ENCODE measurements around the gene EPHA7. TPM values are rescaled to one million over a fixed set of nuclear protein-coding genes. Genes with fewer than 3 reads are reported as not detected.

Gene EPHA7
- total RNA-seq, 4 donors from 2014 or later: 0.04 to 2.4 (median 0.88) TPM

DNA sequence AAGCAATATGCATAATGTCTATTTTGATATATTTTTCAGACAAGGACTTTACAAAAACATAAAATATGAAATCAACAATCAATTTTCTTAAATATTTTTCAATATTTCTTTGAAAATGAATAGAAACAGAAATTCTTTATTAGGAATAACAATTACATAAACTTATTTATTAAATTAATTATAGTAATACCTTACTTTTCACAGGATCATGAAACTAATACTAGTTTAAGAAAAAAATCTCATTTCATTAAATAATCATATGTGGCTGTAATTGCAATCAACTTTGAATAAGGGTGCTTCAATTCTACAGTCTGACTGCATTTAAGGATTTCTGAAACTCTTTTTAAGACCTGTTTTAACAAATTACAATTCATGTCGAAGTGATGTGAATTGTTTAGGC lies 26.6 kb downstream of the EPHA7 start:
- TF ChIP-seq, protein P1, sequence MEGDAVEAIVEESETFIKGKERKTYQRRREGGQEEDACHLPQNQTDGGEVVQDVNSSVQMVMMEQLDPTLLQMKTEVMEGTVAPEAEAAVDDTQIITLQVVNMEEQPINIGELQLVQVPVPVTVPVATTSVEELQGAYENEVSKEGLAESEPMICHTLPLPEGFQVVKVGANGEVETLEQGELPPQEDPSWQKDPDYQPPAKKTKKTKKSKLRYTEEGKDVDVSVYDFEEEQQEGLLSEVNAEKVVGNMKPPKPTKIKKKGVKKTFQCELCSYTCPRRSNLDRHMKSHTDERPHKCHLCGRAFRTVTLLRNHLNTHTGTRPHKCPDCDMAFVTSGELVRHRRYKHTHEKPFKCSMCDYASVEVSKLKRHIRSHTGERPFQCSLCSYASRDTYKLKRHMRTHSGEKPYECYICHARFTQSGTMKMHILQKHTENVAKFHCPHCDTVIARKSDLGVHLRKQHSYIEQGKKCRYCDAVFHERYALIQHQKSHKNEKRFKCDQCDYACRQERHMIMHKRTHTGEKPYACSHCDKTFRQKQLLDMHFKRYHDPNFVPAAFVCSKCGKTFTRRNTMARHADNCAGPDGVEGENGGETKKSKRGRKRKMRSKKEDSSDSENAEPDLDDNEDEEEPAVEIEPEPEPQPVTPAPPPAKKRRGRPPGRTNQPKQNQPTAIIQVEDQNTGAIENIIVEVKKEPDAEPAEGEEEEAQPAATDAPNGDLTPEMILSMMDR (IDR thresholded peaks at IDR 0.05): no peak
- TF ChIP-seq POLR2A (IDR thresholded peaks at IDR 0.05): no peak
- no peak for DNase-seq (ENCODE audit: low spot score in 2 of 2)
- WGBS, 2 donors: 60 to 61% methylated on average over 1 of the region's 1 CpG
- intact Hi-C loops (cut with DNase I; ENCODE audit: low total_unique reads): no loop called here
- no peak overlapping the region for H3K4me3 ChIP-seq (ENCODE audit: low read depth, poor library complexity, severe bottlenecking)

DNA sequence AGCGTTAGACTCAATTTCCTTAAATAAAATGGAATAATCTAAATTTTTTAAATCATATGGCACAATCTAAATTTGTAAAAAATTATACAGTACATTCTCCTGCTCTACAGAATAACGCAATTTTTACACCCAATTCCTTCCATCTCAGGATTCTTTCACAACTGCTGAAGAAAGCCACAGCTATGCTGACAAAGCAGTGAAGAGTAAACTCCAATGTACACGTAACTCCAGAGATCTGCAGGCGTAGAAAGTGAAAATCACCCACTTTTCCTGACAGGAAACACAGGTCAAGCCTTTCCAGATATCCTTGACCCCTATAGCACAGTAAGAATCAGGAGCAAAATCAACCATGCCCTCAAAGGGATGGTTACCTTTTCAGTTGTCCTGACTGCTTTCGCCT lies 27.4 kb downstream of the EPHA7 start:
- intact Hi-C loops (cut with DNase I; ENCODE audit: low total_unique reads): no loop called here
- no peak for DNase-seq (ENCODE audit: low spot score in 2 of 2)
- no peak overlapping the region for H3K4me3 ChIP-seq (ENCODE audit: low read depth, poor library complexity, severe bottlenecking)
- whole genome bisulfite sequencing, 2 donors: 82 to 84% methylated on average over 5 of the region's 5 CpGs
- TF ChIP-seq, protein P1 (IDR thresholded peaks at IDR 0.05): no peak
- no peak for TF ChIP-seq POLR2A (IDR thresholded peaks at IDR 0.05)

DNA sequence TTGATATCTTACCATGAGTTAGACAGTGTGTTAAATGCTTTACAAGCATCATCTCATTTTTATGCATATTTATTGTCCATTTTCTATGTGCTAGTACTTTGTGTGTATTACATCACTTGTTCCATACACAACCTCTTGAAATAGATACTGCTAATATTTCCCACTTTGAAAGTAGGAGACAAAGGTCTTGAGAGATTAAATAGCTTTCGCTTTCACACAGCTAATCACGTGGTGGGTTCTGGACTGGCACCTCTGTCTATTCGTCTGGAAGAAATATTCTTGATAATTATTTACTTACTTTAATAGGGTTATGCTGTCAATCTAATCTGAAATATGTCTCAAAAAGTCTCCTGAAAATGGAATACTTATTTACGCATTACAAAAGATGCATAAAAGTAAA lies 30.2 kb downstream of the EPHA7 start:
- no peak overlapping the region for H3K4me3 ChIP-seq (ENCODE audit: low read depth, poor library complexity, severe bottlenecking)
- DNase-seq (ENCODE audit: low spot score in 2 of 2): no peak
- no peak for TF ChIP-seq POLR2A (IDR thresholded peaks at IDR 0.05)
- TF ChIP-seq, protein P1 (IDR thresholded peaks at IDR 0.05): no peak
- 84 to 85% methylated on average over 4 of the region's 4 CpGs for whole genome bisulfite sequencing, 2 donors
- intact Hi-C loops (cut with DNase I; ENCODE audit: low total_unique reads): no loop called here

DNA sequence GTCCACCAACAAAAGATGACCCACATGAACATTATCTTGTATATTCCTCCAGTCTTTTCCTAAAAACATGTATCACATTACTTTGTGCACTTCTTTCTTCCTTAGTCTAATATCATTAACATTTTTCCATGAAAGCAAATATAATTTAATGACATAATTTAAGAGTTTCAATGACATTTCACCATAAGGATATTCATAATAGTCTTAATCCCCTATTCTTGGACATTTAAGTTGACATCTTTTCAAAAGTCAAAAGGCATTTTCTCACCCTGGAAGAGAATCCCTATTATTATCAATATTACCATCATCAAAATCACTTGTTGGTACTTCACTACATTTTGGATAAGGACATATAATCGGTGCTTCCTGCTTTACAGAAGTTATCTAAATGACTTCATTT lies 31.3 kb downstream of the EPHA7 start:
- intact Hi-C loops (cut with DNase I; ENCODE audit: low total_unique reads): no loop called here
- DNase-seq (ENCODE audit: low spot score in 2 of 2): no peak
- TF ChIP-seq, protein P1 (IDR thresholded peaks at IDR 0.05): no peak
- no peak for TF ChIP-seq POLR2A (IDR thresholded peaks at IDR 0.05)
- WGBS, 2 donors: 85 to 97% methylated on average over 1 of the region's 1 CpG
- no peak overlapping the region for H3K4me3 ChIP-seq (ENCODE audit: low read depth, poor library complexity, severe bottlenecking)

DNA sequence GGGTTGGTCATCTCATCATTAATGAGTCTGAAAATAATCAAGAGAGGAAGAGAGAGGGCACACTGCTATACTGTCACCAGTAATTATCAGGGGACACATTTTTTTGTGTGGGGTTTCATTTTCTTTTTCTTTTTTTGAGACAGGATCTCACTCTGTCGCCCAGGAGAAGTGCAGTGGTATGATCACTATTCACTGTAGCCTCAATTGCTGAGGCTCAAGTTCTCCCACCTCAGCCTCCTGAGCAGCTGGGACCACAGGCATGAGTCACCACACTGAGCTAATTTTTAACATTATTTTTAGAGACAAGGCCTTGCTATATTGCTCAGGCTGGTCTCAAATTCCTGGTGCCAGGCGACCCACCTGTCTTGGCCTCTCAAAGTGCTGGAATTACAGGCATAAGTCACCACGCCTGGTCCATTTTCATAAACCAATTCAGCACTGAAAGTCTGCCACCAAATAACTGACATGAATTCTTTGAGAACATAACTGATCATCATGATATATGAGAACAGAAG lies 43.3 kb downstream of the EPHA7 start:
- no peak for DNase-seq (ENCODE audit: low spot score in 2 of 2)
- WGBS, 2 donors: 84 to 88% methylated on average over 3 of the region's 3 CpGs
- TF ChIP-seq, protein P1 (IDR thresholded peaks at IDR 0.05): no peak
- TF ChIP-seq POLR2A (IDR thresholded peaks at IDR 0.05): no peak
- H3K4me3 ChIP-seq (ENCODE audit: low read depth, poor library complexity, severe bottlenecking): no peak overlapping the region
- intact Hi-C loops (cut with DNase I; ENCODE audit: low total_unique reads): no loop called here

DNA sequence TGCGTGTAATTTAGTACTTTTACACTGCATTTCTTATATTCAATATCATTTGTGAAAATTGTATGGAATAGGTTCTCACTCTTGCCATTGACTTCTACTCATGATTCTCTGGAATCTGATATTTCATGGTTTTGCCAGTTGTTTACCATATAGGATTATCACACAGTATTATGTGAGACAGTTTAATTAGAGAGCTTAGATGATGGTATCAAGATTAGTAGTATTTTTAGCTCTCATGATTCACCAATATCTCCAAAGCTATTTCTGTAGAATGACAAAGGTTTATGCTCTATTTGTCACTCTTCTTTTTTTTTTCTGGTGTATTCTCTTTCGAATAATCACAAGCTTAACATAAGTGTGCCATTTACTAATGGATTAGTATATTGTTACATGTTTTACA lies 45.9 kb downstream of the EPHA7 start:
- TF ChIP-seq, protein P1 (IDR thresholded peaks at IDR 0.05): no peak
- TF ChIP-seq POLR2A (IDR thresholded peaks at IDR 0.05): no peak

More for the DNA sequence above, 45.9 kb downstream of the EPHA7 start:
- intact Hi-C loops (cut with DNase I; ENCODE audit: low total_unique reads): no loop called here
- no peak overlapping the region for H3K4me3 ChIP-seq (ENCODE audit: low read depth, poor library complexity, severe bottlenecking)
- 87% methylated on average over 2 of the region's 2 CpGs for WGBS, 2 donors
- no peak for DNase-seq (ENCODE audit: low spot score in 2 of 2)
